OCI-LY1 (cell line): ENCODE results near the gene NOM1.
A peak's percentile ranks its signal among the peaks of the same experiment; 100 is the strongest.
"Not testable (repeated sequence)": the region's sequence is repeated elsewhere in the genome, so short reads cannot be mapped to it uniquely, and the experiment has no call there.

Source experiments
- H2AFZ ChIP-seq: fragments of 200-600 bp; sonication (generic), shearing (Covaris generic); 2 replicates; pipeline ENCODE4 v1.6.0; 2014; ENCODE audit warnings: antibody characterized with exemption, mild to moderate bottlenecking, low read length
- H3F3A ChIP-seq: fragments of 200-600 bp; sonication (generic), shearing (Covaris generic); 2 replicates; pipeline ENCODE4 v1.6.0; 2014; ENCODE audit warnings: mild to moderate bottlenecking, antibody characterized with exemption, low read length, moderate library complexity; ENCODE audit not compliant: insufficient read depth
- H3K27ac ChIP-seq: fragments of 200-600 bp; sonication (generic); 2 replicates; pipeline ENCODE4 v1.5.1; 2014; ENCODE audit warnings: low read length, mixed run types, mild to moderate bottlenecking, low read depth; ENCODE audit not compliant: poor library complexity, severe bottlenecking
- H3K27me3 ChIP-seq: fragments of 200-600 bp; sonication (generic); 2 replicates; pipeline ENCODE4 v1.6.0; 2014; ENCODE audit warnings: antibody characterized with exemption, mild to moderate bottlenecking, low read length, moderate library complexity; ENCODE audit not compliant: insufficient read depth
- H3K36me3 ChIP-seq: fragments of 200-600 bp; sonication (generic); 2 replicates; pipeline ENCODE4 v1.6.1; 2014; ENCODE audit warnings: mild to moderate bottlenecking, antibody characterized with exemption, low read length, moderate library complexity, mixed read lengths; ENCODE audit not compliant: insufficient read depth
- H3K4me1 ChIP-seq: fragments of 200-600 bp; sonication (generic); 2 replicates; pipeline ENCODE4 v1.5.1; 2014; ENCODE audit warnings: mild to moderate bottlenecking, low read length, moderate library complexity; ENCODE audit not compliant: insufficient read depth, severe bottlenecking
- H3K4me2 ChIP-seq: fragments of 200-600 bp; sonication (generic), shearing (Covaris generic); 2 replicates; pipeline ENCODE4 v1.6.1; 2014; ENCODE audit warnings: low read length
- H3K4me3 ChIP-seq: fragments of 200-600 bp; sonication (generic); 2 replicates; pipeline ENCODE4 v1.5.1; 2014; ENCODE audit warnings: low read length, low read depth, mild to moderate bottlenecking, mixed read lengths; ENCODE audit not compliant: poor library complexity, severe bottlenecking
- H3K79me2 ChIP-seq: fragments of 200-600 bp; shearing (Covaris generic); 2 replicates; pipeline ENCODE4 v1.6.1; 2016; ENCODE audit warnings: mixed run types, low read length, mixed read lengths; ENCODE audit not compliant: insufficient read depth
- H3K9ac ChIP-seq: fragments of 200-600 bp; sonication (generic), shearing (Covaris generic); 2 replicates; pipeline ENCODE4 v1.6.1; 2014; ENCODE audit warnings: mild to moderate bottlenecking, low read length, mixed read lengths
- H3K9me2 ChIP-seq: fragments of 200-600 bp; sonication (generic), shearing (Covaris generic); 2 replicates; pipeline ENCODE4 v1.6.1; 2014; ENCODE audit warnings: low read depth, mild to moderate bottlenecking, low read length, mixed read lengths
- H3K9me3 ChIP-seq: fragments of 200-600 bp; shearing (Covaris generic); 2 replicates; pipeline ENCODE4 v1.6.1; 2014; ENCODE audit warnings: low read length, mixed read lengths
- H4K20me1 ChIP-seq: fragments of 200-600 bp; sonication (generic), shearing (Covaris generic); 2 replicates; pipeline ENCODE4 v1.6.0; 2016; ENCODE audit warnings: mild to moderate bottlenecking, low read length; ENCODE audit not compliant: insufficient read depth
- EZH2 ChIP-seq: fragments of 200-600 bp; sonication (generic), shearing (Covaris generic); IDR thresholded peaks from 2 replicates; pipeline ENCODE4 v1.8.0; 2017; ENCODE audit warnings: borderline replicate concordance, mixed run types, mild to moderate bottlenecking, antibody characterized with exemption, low read length, moderate library complexity, mixed read lengths
- TF ChIP-seq, protein P1 (sequence below): fragments of 200-600 bp; sonication (generic), shearing (Covaris generic); IDR thresholded peaks from 2 replicates; pipeline ENCODE4 v1.5.1; 2017; ENCODE audit warnings: mild to moderate bottlenecking, antibody characterized with exemption, low read length, moderate library complexity, mixed read lengths

NOM1 gene

DNA sequence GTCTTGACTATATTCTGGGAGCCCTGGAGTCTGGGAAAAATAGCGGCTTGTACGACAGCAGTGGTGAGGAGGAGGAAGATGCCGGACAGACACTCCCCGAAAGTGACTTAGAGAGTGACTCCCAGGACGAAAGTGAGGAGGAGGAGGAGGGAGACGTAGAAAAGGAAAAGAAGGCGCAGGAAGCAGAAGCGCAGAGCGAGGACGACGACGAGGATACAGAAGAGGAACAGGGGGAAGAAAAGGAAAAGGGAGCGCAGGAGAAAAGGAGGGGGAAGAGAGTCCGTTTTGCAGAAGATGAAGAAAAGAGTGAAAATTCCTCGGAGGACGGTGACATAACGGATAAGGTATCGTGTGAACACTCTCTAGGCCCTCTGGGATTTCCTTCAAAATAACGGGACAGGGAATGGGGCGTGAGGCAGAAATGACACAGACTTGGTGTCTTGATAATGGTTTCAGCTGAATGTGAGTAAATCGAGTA, 908 bp downstream of the NOM1 start:
- Histone ChIP-seq H3F3A (no peaks in the 10 kb centered on the region), H3K4me1 (peaks cover 28% of the 10 kb centered on the region), H3K9me3 (0 out of 2 replicates have a peak, but pooled peaks cover 4% of the 10 kb centered on the region), H3K4me2 (peak overlapping the region; percentile 92), H3K27ac (no peak overlapping the region), H3K79me2 (peaks cover 30% of the 10 kb centered on the region), H3K4me3 (peak overlapping the region; percentile 85), H3K27me3 (no peaks in the 10 kb centered on the region; the same call in 1 of the 2 replicates), H4K20me1 (0 out of 2 replicates have a peak, but pooled peaks cover 2% of the 10 kb centered on the region), H3K36me3 (peaks cover 36% of the 10 kb centered on the region), H3K9me2 (no peaks in the 10 kb centered on the region), H2AFZ (no peak overlapping the region), H3K9ac (peak overlapping the region; percentile 81)
- TF ChIP-seq EZH2: no peak
- TF ChIP-seq, protein P1, sequence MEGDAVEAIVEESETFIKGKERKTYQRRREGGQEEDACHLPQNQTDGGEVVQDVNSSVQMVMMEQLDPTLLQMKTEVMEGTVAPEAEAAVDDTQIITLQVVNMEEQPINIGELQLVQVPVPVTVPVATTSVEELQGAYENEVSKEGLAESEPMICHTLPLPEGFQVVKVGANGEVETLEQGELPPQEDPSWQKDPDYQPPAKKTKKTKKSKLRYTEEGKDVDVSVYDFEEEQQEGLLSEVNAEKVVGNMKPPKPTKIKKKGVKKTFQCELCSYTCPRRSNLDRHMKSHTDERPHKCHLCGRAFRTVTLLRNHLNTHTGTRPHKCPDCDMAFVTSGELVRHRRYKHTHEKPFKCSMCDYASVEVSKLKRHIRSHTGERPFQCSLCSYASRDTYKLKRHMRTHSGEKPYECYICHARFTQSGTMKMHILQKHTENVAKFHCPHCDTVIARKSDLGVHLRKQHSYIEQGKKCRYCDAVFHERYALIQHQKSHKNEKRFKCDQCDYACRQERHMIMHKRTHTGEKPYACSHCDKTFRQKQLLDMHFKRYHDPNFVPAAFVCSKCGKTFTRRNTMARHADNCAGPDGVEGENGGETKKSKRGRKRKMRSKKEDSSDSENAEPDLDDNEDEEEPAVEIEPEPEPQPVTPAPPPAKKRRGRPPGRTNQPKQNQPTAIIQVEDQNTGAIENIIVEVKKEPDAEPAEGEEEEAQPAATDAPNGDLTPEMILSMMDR: no peak

DNA sequence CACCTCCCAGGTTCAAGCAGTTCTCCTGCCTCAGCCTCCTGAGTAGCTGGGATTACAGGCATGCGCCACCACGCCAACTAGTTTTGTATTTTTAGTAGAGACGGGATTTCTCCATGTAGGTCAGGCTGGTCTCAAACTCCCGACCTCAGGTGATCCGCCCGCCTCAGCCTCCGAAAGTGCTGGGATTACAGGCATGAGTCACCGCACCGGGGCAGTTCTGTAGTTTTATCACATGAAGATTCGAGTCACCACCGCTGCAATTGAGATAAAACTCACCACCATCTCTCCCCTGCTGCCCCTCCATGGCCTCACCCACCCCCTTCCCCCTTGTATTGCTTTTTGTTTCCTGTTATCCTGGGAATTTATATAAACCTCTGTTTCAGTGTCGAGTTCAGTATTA, 3.7 kb downstream of the NOM1 start:
- H2AFZ ChIP-seq, H3K4me2 ChIP-seq, H4K20me1 ChIP-seq, H3K9me2 ChIP-seq, H3K9me3 ChIP-seq, H3K27ac ChIP-seq, H3K9ac ChIP-seq, H3K4me3 ChIP-seq, H3F3A ChIP-seq, H3K27me3 ChIP-seq: not testable (repeated sequence)
- peaks cover 28% of the 10 kb centered on the region for H3K4me1 ChIP-seq
- H3K79me2 ChIP-seq: peaks cover 34% of the 10 kb centered on the region
- peaks cover 61% of the 10 kb centered on the region for H3K36me3 ChIP-seq

DNA sequence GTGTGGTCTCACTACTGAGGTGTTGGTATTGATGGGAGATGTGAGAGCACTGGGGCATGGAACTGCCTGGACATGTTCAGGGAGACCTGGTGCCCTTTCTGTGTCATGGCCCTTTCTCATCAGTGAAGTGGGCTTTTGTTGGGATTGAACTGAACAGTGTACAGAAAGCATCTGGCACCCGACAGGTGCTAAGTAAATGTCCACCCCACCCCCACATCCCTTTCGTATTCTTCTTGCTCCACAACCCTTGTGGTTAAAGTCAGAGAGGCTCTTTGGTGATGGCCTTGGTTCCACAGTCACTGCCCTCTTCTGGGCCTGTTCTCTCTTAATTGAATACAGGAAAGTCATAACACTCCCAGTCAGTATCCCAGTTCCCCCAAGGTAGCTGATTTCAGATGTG, 5.4 kb downstream of the NOM1 start:
- peaks cover 77% of the 10 kb centered on the region for H3K36me3 ChIP-seq
- H3K79me2 ChIP-seq: peaks cover 31% of the 10 kb centered on the region
- no peak overlapping the region for H3K4me3 ChIP-seq
- no peak overlapping the region for H3K27ac ChIP-seq
- no peaks in the 10 kb centered on the region for H3K9me3 ChIP-seq
- H3K9me2 ChIP-seq: no peaks in the 10 kb centered on the region
- H3K4me1 ChIP-seq: peaks cover 22% of the 10 kb centered on the region
- 0 out of 2 replicates have a peak, but pooled peaks cover 2% of the 10 kb centered on the region for H4K20me1 ChIP-seq
- no peak overlapping the region for H3K9ac ChIP-seq
- no peak for TF ChIP-seq EZH2
- TF ChIP-seq, protein P1: no peak
- H2AFZ ChIP-seq: no peak overlapping the region
- H3F3A ChIP-seq: no peaks in the 10 kb centered on the region
- H3K27me3 ChIP-seq: no peaks in the 10 kb centered on the region
- H3K4me2 ChIP-seq: no peak overlapping the region

DNA sequence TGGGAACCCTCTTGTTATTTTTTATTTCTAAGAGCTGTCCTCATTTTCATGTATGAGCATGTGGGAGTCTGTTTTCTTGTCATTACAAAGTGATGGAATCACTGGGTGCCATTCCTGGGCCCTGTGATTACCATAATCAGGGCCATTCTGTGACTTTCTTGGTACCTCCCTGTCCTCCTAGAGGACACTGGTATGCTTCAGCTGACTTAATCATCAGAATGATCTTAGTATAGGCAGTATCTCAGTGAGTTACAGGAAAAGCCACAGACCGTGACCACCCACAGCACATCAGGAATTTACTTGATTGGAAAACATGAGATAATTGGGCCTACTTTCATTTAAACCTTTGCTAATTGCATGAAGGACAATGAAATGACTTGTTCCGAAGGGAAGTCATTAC, 7.2 kb downstream of the NOM1 start:
- H4K20me1 ChIP-seq: 0 out of 2 replicates have a peak, but pooled peaks cover 2% of the 10 kb centered on the region
- TF ChIP-seq EZH2: no peak
- TF ChIP-seq, protein P1: no peak
- no peak overlapping the region for H2AFZ ChIP-seq
- no peak overlapping the region for H3K27ac ChIP-seq
- peaks cover 13% of the 10 kb centered on the region for H3K79me2 ChIP-seq
- no peak overlapping the region for H3K4me2 ChIP-seq
- no peaks in the 10 kb centered on the region for H3K27me3 ChIP-seq
- peaks cover 7% of the 10 kb centered on the region for H3K4me1 ChIP-seq
- H3K36me3 ChIP-seq: peaks cover 95% of the 10 kb centered on the region
- H3K9ac ChIP-seq: no peak overlapping the region
- H3F3A ChIP-seq: no peaks in the 10 kb centered on the region
- no peak overlapping the region for H3K4me3 ChIP-seq
- no peaks in the 10 kb centered on the region for H3K9me2 ChIP-seq
- no peaks in the 10 kb centered on the region for H3K9me3 ChIP-seq
